Endothelial cell of umbilical vein (primary cell): ENCODE data around the gene EZR. TPM values are rescaled to one million over a fixed set of nuclear protein-coding genes. Genes with fewer than 3 reads are reported as not detected.

Experiments used
- BruUV-seq: library from RNA; stranded (reverse); fragments of 400-500 nt; replicated peaks from 2 replicates; lab custom pipeline; 2021; lab: Mats Ljungman, UMichigan
- CTCF ChIA-PET: fragments of 300-600, 350-600 bp; sonication (Branson Sonifier 250); formaldehyde crosslinking; loops from one replicate; lab custom pipeline; 2021; ENCODE audit warnings: antibody characterized with exemption, inconsistent platforms; lab: Charles Lee
- POLR2A ChIA-PET: fragments of 300-600, 350-600 bp; sonication (Branson Sonifier 250); formaldehyde crosslinking; loops from one replicate; lab custom pipeline; 2021; ENCODE audit warnings: antibody characterized with exemption, inconsistent platforms; lab: Charles Lee
- DNase-seq: peaks from one replicate; pipeline ENCODE4 v3.0.0-alpha.2; 2011; ENCODE audit warnings: low read depth, low spot score
- FAIRE-seq: peaks from 2 replicates; lab custom pipeline; 2011; peaks lifted over from hg19 to GRCh38; lab: Jason Lieb, UNC
- H2AFZ ChIP-seq: 2 replicates; pipeline ENCODE4 v1.6.0; 2012; ENCODE audit warnings: low read depth, low read length, control low read depth, inconsistent platforms
- H3K27ac ChIP-seq: 2 replicates; pipeline ENCODE4 v1.5.1; 2011; ENCODE audit warnings: low read depth, mild to moderate bottlenecking, control low read depth, low read length, moderate library complexity; ENCODE audit not compliant: insufficient read depth
- H3K27me3 ChIP-seq, 2 experiments: 2 replicates each; pipeline versions ENCODE4 v1.6.0 to v1.6.1; 2011; ENCODE audit warnings: low read length in 2 of 2, mixed read lengths in 1 of 2; ENCODE audit not compliant: control insufficient read depth in 2 of 2, insufficient read depth in 2 of 2
- H3K36me3 ChIP-seq, 2 experiments: 2 replicates in 1 of 2; 3 replicates in 1 of 2; pipeline ENCODE4 v1.5.1; 2011; ENCODE audit warnings: low read length in 2 of 2, mild to moderate bottlenecking in 1 of 2, moderate library complexity in 1 of 2; ENCODE audit not compliant: control insufficient read depth in 2 of 2, insufficient read depth in 2 of 2; ENCODE audit errors: extremely low read depth in 1 of 2
- H3K4me1 ChIP-seq: 3 replicates; pipeline ENCODE4 v1.5.1; 2011; ENCODE audit warnings: mild to moderate bottlenecking, low read length; ENCODE audit not compliant: control insufficient read depth, insufficient read depth; ENCODE audit errors: extremely low read depth
- H3K4me2 ChIP-seq: 2 replicates; pipeline ENCODE4 v1.6.1; 2011; ENCODE audit warnings: low read length, control low read depth, mixed read lengths; ENCODE audit not compliant: insufficient read depth
- H3K4me3 ChIP-seq, 3 experiments: fragments of 200-600 bp in 1 of 3; sonication (generic), shearing (Covaris generic) in 1 of 3; replicated peaks in 1 of 3; 2 replicates each; pipeline ENCODE4 v1.5.1; 2011 to 2016; ENCODE audit warnings: control low read depth in 3 of 3, low read length in 3 of 3, mild to moderate bottlenecking in 2 of 3, inconsistent platforms in 1 of 3, low read depth in 1 of 3, moderate library complexity in 1 of 3; ENCODE audit not compliant: insufficient read depth in 1 of 3
- H3K79me2 ChIP-seq: 2 replicates; pipeline ENCODE4 v1.6.0; 2012; ENCODE audit warnings: low read length, inconsistent platforms; ENCODE audit not compliant: control insufficient read depth, insufficient read depth
- H3K9ac ChIP-seq: replicated peaks from 2 replicates; pipeline ENCODE3; 2011; ENCODE audit warnings: low read length, control low read depth; ENCODE audit not compliant: insufficient read depth; ENCODE audit errors: extremely low read depth
- H3K9me1 ChIP-seq: replicated peaks from 3 replicates; pipeline ENCODE4 v1.6.0; 2011; ENCODE audit warnings: mild to moderate bottlenecking, low read length; ENCODE audit not compliant: control insufficient read depth, insufficient read depth; ENCODE audit errors: extremely low read depth
- H3K9me3 ChIP-seq: replicated peaks from 2 replicates; pipeline ENCODE4 v1.5.1; 2012; ENCODE audit warnings: low read length, inconsistent platforms; ENCODE audit not compliant: control insufficient read depth, insufficient read depth
- H4K20me1 ChIP-seq: replicated peaks from 2 replicates; pipeline ENCODE3; 2011; ENCODE audit warnings: mild to moderate bottlenecking, low read length; ENCODE audit not compliant: control insufficient read depth, insufficient read depth; ENCODE audit errors: extremely low read depth
- EZH2 ChIP-seq: IDR thresholded peaks from 2 replicates; pipeline ENCODE4 v1.6.1; 2012; ENCODE audit warnings: borderline replicate concordance, low read depth, mild to moderate bottlenecking, moderate library complexity, low read length, inconsistent platforms; ENCODE audit not compliant: severe bottlenecking
- FOS ChIP-seq: IDR thresholded peaks from 2 replicates; pipeline ENCODE4 v1.6.1; 2011; ENCODE audit warnings: mild to moderate bottlenecking, low read length, moderate library complexity, borderline replicate concordance; ENCODE audit not compliant: insufficient read depth
- GATA2 ChIP-seq: IDR thresholded peaks from 2 replicates; pipeline ENCODE4 v1.7.0; 2011; ENCODE audit warnings: low read depth, mild to moderate bottlenecking, moderate library complexity, mixed read lengths, low read length; ENCODE audit not compliant: insufficient read length, insufficient read depth
- MYC ChIP-seq: IDR thresholded peaks from one replicate; pipeline ENCODE4 v1.6.1; 2011; ENCODE audit warnings: mild to moderate bottlenecking, low read depth, low read length
- POLR2A ChIP-seq: IDR thresholded peaks from 2 replicates; pipeline ENCODE4 v1.6.1; 2012; ENCODE audit warnings: low read depth, mild to moderate bottlenecking, control low read depth, low read length
- dilution Hi-C: fragments of 300-500 bp; cut with MboI; formaldehyde crosslinking; loops from one replicate; pipeline ENCODE4 v1.15.0; 2019; ENCODE audit warnings: low sequenced_read_pairs; ENCODE audit not compliant: extremely low pct_ligation_motif_present
- intact Hi-C: fragments of 100-400 bp; cut with micrococcal nuclease; formaldehyde crosslinking; loops from one replicate; pipeline ENCODE4 v1.10.0; 2022
- polyA plus RNA-seq, 4 experiments: library from polyadenylated mRNA; depleted of rRNA in 3 of 4; stranded (reverse) in 3 of 4; unstranded in 1 of 4; fragments of >200 nt; gene quantifications; 2 replicates each; pipeline versions ENCODE4 v1.2.1 to v1.2.3, GENCODE V29; 2011 to 2012; ENCODE audit warnings: missing spikeins in 1 of 4
- total RNA-seq: library from RNA; stranded (reverse); gene quantifications from 2 replicates; pipeline ENCODE4 v1.2.3, GENCODE V29; 2021
- TF ChIP-seq, protein P1 (sequence below): IDR thresholded peaks from 2 replicates; pipeline ENCODE4 v1.6.1; 2011; ENCODE audit not compliant: insufficient read depth, insufficient read length

EZR gene
- total and polyA plus RNA-seq, 2 donors (not counting 3 experiments of a cell fraction or from before 2014, with no cell fraction given) = 58.5 to 108 TPM

- H3K4me2 ChIP-seq = no peak overlapping the region
- H3K36me3 ChIP-seq = no peaks in the 10 kb centered on the region
- no peaks in the 10 kb centered on the region for H3K79me2 ChIP-seq
- H3K4me1 ChIP-seq = no peaks in the 10 kb centered on the region
- intact Hi-C loops (no loop called here), dilution Hi-C loops (no loop called here)
- no peak overlapping the region for H2AFZ ChIP-seq
- H3K9ac ChIP-seq = no peak overlapping the region
- FAIRE-seq (no peak), DNase-seq (no peak)
- H3K9me1 ChIP-seq = no peaks in the 10 kb centered on the region
- H3K9me3 ChIP-seq = no peaks in the 10 kb centered on the region
- H3K27ac ChIP-seq = no peak overlapping the region
- no TSS peak for BruUV-seq
- TF ChIP-seq EZH2 = no peak
- TF ChIP-seq FOS = no peak
- no peak for TF ChIP-seq MYC
- no peak for TF ChIP-seq GATA2
- TF ChIP-seq POLR2A = no peak
- TF ChIP-seq, protein P1, sequence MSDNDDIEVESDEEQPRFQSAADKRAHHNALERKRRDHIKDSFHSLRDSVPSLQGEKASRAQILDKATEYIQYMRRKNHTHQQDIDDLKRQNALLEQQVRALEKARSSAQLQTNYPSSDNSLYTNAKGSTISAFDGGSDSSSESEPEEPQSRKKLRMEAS = no peak
- no peak overlapping the region for H3K4me3 ChIP-seq
- H3K27me3 ChIP-seq = no peaks in the 10 kb centered on the region
- POLR2A ChIA-PET = no interaction called here
- CTCF ChIA-PET = no interaction called here
- no peaks in the 10 kb centered on the region for H4K20me1 ChIP-seq
These were observed 65.4 kb downstream of the EZR start for GRCh38 chr6:158753811-158754210.

DNA sequence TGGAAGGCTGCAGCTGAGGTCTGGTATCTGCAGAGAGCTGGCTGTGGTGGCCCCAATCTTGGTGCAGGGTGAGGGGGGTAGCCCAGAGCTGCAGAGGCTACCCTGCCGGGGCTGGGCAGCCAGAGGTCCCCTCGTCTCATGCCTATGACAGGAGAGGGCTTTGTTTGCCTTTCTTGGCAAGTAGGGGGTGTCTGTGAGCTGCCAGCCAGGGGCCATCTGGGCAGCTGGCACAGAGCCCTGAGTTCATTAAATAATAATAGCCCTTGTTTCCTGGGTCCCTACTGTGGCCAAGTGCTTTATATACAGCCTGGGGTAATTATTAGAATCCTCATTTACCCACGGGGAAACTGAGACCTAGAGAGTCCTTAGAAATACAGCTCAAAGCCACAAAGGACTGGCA is 66.6 kb downstream of the EZR start:
- CTCF ChIA-PET = interaction anchor here (0.7 to 2.3 kb wide), 3 partner anchors 34 to 218 kb away, joined by 3 to 7 read pairs (median 4); no protein-coding TSS in a partner anchor
- TF ChIP-seq GATA2 (no peak), POLR2A (no peak)
- Histone ChIP-seq H3K79me2 (no peaks in the 10 kb centered on the region), H3K4me3 (no peak overlapping the region), H3K27me3 (no peaks in the 10 kb centered on the region), H4K20me1 (no peaks in the 10 kb centered on the region), H3K36me3 (no peaks in the 10 kb centered on the region), H2AFZ (no peak overlapping the region), H3K4me2 (no peak overlapping the region), H3K9me3 (no peaks in the 10 kb centered on the region), H3K9me1 (no peaks in the 10 kb centered on the region), H3K27ac (no peak overlapping the region), H3K4me1 (peaks cover 7% of the 10 kb centered on the region), H3K9ac (no peak overlapping the region)
- DNase-seq = no peak
- no peak for FAIRE-seq
- intact Hi-C loops (no loop called here), dilution Hi-C loops (no loop called here)
- POLR2A ChIA-PET = interaction anchor here (0.8 kb wide), 1 partner anchor 9 kb away, joined by 5 read pairs; no protein-coding TSS in a partner anchor
- BruUV-seq = no TSS peak
